ENCODE measurements around the gene CCDC91.
"Not testable (repeated sequence)": the region's sequence is repeated elsewhere in the genome, so short reads cannot be mapped to it uniquely, and the experiment has no call there.

The CCDC91 gene

DNA sequence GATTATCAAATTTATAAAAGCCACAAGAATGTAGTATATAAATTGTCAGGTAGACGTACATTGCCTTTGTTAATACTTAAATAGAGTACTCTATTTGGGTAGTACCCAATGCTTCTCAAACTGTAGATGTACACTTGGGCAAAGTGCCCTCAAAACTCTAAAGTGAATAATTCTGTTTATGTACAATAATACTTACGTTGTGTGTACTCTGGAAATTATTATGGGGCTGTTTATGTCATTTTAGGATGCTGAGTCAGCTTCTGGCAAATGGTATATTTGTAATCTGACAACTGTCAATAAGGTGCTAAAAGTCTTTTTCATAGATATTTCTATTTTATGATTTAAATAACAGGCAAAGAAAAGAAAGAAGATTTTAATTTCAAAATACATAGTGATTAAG lies 102.4 kb downstream of the CCDC91 start:
- DNase-seq (ENCODE audit: low spot score), result no peak

GRCh38 chr12:28294300-28294699 lies 104.0 kb downstream of the CCDC91 start:
- DNase-seq (ENCODE audit: low spot score), result no peak

GRCh38 chr12:28296287-28296686 lies 106.0 kb downstream of the CCDC91 start:
- DNase-seq (ENCODE audit: low spot score), result no peak

DNA sequence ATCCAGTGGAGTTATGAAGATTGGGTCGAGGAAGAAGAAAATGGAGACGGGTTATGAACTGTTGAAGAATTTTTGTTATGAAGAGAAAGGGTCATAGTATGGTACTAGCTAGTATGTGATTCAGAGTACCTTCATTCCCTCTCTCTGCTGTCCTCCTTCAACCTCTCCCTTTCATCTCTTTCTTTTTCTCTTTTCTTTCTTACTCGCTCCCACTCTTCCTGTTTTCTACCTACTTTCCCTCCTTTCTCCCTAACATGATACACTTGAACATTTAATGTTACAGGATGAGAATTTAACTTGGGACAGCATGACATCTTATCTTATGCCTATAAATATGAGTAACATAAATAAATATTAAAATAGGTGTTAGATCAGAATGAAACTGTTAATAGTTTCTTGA lies 112.9 kb downstream of the CCDC91 start:
- no peak for DNase-seq (ENCODE audit: low spot score)

DNA sequence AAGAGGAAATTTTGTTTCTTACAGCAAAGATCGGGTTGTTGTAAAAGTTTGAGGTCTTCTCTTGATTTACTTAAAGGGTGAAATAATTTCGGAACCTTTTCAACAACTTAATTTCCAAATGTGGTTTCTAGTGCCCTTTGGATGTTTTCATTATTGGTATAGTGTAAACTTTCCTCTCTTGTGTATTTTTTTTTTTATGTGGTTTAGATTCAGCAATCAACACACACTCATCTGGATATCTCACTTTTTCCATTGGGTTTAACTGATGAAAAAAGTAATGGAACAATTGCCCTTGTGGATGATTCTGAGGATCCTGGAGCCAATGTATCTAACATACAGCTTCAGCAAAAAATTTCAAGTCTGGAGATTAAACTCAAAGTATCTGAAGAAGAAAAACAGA lies 116.3 kb downstream of the CCDC91 start:
- no peak for DNase-seq (ENCODE audit: low spot score)

- DNase-seq (ENCODE audit: low spot score), result no peak
Observed at GRCh38 chr12:28308891-28309290, 118.6 kb downstream of the CCDC91 start.

GRCh38 chr12:28313631-28314030 lies 123.4 kb downstream of the CCDC91 start:
- peak; percentile 1 for DNase-seq (ENCODE audit: low spot score)

- DNase-seq (ENCODE audit: low spot score), result no peak
Observed at GRCh38 chr12:28316049-28316448, 125.8 kb downstream of the CCDC91 start.

GRCh38 chr12:28318273-28318672 lies 128.0 kb downstream of the CCDC91 start:
- no peak for DNase-seq (ENCODE audit: low spot score)

DNA sequence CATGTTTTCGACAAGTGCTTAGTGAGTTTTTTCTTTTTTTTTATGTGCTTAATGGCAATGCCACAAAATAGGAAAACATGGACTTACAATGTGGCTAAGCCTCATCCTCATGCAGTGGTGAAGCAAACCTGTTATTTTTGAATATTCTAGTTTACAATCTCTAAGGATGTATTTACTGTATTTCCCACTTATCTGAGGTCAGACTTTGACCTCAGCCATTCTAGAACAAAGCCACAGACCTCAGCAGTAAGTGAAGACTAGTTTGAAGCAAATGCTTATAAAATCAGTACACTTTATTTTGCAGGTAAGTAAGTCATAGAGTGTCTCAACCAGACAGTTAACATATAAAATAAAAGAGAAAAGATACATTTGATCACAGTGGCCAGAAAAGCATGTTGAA lies 130.1 kb downstream of the CCDC91 start:
- DNase-seq (ENCODE audit: low spot score), result no peak

DNA sequence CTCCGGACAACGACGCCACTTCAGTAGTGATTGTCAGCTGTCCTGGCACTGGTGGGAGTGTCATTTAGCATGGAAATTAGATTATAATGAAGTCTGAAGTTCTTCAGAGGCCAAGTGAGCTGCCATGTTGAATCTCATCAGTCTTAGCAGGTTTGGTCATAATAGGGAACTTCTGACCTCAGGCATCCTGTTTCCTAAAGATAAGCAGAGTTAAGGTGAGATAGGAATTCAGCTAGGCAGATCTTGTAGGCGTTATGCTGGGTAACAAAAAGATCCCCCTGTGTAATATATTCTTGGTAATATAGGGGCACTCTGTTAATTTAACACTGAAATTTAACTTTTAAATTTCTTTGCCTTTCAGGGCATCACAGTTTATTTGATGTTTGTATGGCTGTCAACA lies 137.5 kb downstream of the CCDC91 start:
- DNase-seq (ENCODE audit: low spot score), result no peak

GRCh38 chr12:28328967-28329366 lies 138.7 kb downstream of the CCDC91 start:
- no peak for DNase-seq (ENCODE audit: low spot score)

DNA sequence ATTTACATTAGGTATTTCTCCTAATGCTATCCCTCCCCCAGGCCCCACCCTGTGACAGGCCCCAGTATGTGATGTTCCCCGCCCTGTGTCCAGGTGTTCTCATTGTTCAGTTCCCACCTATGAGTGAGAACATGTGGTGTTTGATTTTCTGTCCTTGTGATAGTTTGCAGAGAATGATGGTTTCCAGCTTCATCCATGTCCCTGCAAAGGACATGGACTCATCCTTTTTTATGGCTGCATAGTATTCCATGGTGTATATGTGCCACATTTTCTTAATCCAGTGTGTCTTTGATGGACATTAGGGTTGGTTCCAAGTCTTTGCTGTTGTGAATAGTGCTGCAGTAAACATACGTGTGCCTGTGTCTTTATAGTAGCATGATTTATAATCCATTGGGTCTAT lies 139.5 kb downstream of the CCDC91 start:
- DNase-seq (ENCODE audit: low spot score), result not testable (repeated sequence)

- not testable (repeated sequence) for DNase-seq (ENCODE audit: low spot score)
Observed at GRCh38 chr12:28330232-28330631, 140.0 kb downstream of the CCDC91 start.

- no peak for DNase-seq (ENCODE audit: low spot score)
Observed at GRCh38 chr12:28331130-28331529, 140.9 kb downstream of the CCDC91 start.

GRCh38 chr12:28340261-28341045 lies 150.2 kb downstream of the CCDC91 start:
- DNase-seq (ENCODE audit: low spot score), result no peak

DNA sequence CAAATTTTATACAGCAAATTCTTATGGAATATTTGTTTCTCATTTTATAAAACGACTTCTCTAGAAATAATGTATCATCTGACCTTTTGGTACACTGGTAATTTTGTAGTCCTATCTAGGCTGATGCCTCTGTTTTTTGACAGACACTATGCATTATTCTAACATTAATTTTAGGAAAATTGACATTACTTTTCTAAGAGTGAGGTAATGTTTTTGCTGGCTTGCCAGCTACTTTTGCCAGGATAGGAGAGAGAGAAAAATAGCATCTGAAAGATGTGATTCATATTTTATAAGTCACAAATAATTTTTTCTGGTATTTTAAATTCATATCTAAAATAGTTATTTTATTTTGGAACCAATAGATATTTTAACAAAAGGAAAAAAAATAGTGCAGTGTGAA lies 153.5 kb downstream of the CCDC91 start:
- no peak for DNase-seq (ENCODE audit: low spot score)

DNA sequence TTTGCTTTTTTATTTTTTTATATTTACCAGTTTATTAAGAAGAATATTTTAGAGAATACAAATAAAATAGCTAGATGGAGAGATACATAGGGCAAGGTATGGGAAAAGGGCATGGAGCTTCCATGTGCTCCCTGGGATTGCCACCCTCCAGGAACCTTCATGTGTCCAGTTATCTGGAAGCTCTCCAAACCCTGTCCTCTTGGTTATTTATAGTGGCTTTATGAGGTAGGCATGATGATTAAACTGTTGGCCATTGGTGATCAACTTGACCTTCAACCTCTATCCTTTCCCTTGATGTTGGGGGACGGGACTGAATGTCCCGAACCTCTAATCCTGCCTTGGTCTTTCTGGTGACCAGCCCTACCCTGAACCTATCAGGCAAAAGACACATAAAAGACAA lies 156.3 kb downstream of the CCDC91 start:
- DNase-seq (ENCODE audit: low spot score), result no peak

GRCh38 chr12:28349196-28349595 lies 158.9 kb downstream of the CCDC91 start:
- no peak for DNase-seq (ENCODE audit: low spot score)

DNA sequence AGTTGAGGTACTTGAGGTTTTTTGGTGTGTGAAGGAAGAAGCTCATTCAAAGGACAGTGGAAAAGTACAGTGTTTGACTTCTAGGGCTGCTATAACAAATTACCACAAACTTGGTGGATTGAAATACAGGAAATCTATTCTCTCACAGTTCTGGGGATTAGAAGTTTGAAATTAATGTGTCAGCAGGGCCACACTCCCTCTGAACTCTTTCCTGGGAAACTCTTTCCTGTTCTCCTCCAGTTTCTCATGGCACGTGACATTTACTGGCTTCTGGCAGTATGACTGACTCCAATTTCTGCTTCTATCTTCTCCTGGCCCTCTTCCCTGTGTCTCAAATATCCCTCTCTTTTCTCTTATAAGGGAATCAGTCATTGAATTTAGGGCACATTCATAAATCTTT lies 160.2 kb downstream of the CCDC91 start:
- no peak for DNase-seq (ENCODE audit: low spot score)

DNA sequence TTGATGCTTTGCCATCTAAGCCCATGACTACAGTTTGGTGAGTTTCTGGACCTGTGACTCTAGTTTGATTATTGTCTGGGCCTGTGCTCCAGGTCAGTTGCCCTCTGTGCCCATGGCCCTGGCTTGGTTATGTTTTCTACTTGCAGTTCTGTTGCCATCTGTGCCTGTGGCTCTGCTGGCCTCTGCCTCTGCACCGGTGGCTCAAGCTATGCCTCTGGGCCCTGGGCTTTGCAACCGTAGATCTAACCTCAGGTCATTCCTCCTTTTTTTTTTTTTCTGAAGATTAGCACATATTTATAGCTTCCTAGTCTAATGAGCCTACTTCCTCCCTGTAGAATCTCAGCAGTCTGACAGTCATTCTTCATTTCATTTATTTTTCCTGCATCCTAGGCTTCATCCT lies 161.2 kb downstream of the CCDC91 start:
- DNase-seq (ENCODE audit: low spot score), result no peak

GRCh38 chr12:28355161-28355560 lies 164.9 kb downstream of the CCDC91 start:
- no peak for DNase-seq (ENCODE audit: low spot score)

DNA sequence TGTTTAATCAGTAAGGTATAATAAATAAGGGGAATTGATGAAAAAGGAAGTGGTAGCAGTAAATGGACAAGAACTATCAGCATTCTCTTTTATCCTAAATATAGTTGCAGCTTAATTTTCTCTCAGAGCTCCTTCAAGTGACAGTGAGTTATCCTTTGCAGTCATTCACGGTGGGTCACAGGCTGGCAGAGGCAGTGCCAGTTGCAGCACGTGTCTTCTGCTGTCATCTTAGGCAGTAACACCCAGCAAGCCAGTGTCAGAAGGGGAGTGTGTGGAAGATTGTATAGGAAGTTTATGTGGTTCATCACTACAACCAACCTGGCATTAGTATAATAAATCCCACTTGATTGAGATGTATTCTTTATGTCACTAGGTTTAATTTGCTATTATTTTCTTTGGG lies 170.0 kb downstream of the CCDC91 start:
- no peak for DNase-seq (ENCODE audit: low spot score)

DNA sequence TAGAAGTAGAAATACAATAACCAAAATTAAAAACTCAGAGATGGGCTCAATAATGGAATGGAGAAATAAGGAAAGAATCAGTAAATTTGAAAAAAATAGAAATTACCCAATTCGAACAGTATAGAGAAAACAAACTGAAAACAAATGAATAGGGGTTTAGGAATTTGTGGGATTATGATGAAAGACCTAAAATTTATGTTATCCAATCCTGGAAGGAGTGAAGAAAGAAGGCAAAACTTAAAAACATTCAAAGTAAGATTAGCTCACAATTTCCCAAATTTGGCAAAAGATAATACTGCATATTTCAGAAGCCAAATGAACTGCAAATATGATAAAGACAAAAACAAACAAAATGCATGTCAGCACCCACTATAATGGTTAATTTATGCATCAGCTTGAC lies 177.1 kb downstream of the CCDC91 start:
- DNase-seq (ENCODE audit: low spot score), result no peak

Data from globus pallidus (tissue), 1 donor.